Trophoblast cell (in vitro differentiated cells and primary cell): ENCODE measurements around the gene DHX34.

Experiments
- DNase-seq, 2 donors: peaks; one replicate each; pipeline ENCODE4 v3.0.0-alpha.2; 2016
- H2AFZ ChIP-seq: 2 replicates; pipeline ENCODE4 v1.6.1; 2013; ENCODE audit warnings: low read length, moderate library complexity, mild to moderate bottlenecking; ENCODE audit not compliant: insufficient read depth, poor library complexity
- H2AK5ac ChIP-seq: 2 replicates; pipeline ENCODE4 v1.6.1; 2013; ENCODE audit warnings: mild to moderate bottlenecking, low read length
- H2BK120ac ChIP-seq: 2 replicates; pipeline ENCODE4 v1.6.1; 2013; ENCODE audit warnings: low read length, mild to moderate bottlenecking, moderate library complexity; ENCODE audit not compliant: insufficient read depth, poor library complexity
- H2BK12ac ChIP-seq: 2 replicates; pipeline ENCODE4 v1.6.1; 2013; ENCODE audit warnings: mild to moderate bottlenecking, low read length, moderate library complexity
- H2BK5ac ChIP-seq: 2 replicates; pipeline ENCODE4 v1.6.1; 2013; ENCODE audit warnings: low read length, low read depth, moderate library complexity, mild to moderate bottlenecking; ENCODE audit not compliant: poor library complexity
- H3K14ac ChIP-seq: 2 replicates; pipeline ENCODE4 v1.6.1; 2013; ENCODE audit warnings: mild to moderate bottlenecking, low read length
- H3K18ac ChIP-seq: 2 replicates; pipeline ENCODE4 v1.6.1; 2013; ENCODE audit warnings: mild to moderate bottlenecking, low read length
- H3K23ac ChIP-seq: 2 replicates; pipeline ENCODE4 v1.6.1; 2013; ENCODE audit warnings: low read length
- H3K27ac ChIP-seq: 2 replicates; pipeline ENCODE4 v1.5.1; 2013; ENCODE audit warnings: low read depth, mild to moderate bottlenecking, inconsistent platforms, low read length, moderate library complexity
- H3K27me3 ChIP-seq: 2 replicates; pipeline ENCODE4 v1.6.1; 2013; ENCODE audit warnings: inconsistent platforms, mild to moderate bottlenecking, low read length, moderate library complexity; ENCODE audit not compliant: insufficient read depth
- H3K36me3 ChIP-seq, 2 experiments: 1 replicate in 1 of 2; 2 replicates in 1 of 2; pipeline ENCODE4 v1.6.1; 2013; ENCODE audit warnings: low read length in 2 of 2, mild to moderate bottlenecking in 2 of 2, moderate library complexity in 1 of 2; ENCODE audit not compliant: insufficient read depth in 2 of 2, control insufficient read depth in 1 of 2
- H3K4ac ChIP-seq: 2 replicates; pipeline ENCODE4 v1.6.1; 2013; ENCODE audit warnings: low read depth, mild to moderate bottlenecking, low read length, moderate library complexity
- H3K4me1 ChIP-seq, 2 experiments: 1 replicate in 1 of 2; 2 replicates in 1 of 2; pipeline ENCODE4 v1.6.1; 2013; ENCODE audit warnings: low read length in 2 of 2, mild to moderate bottlenecking in 2 of 2, moderate library complexity in 1 of 2; ENCODE audit not compliant: insufficient read depth in 2 of 2, control insufficient read depth in 1 of 2
- H3K4me2 ChIP-seq: 2 replicates; pipeline ENCODE4 v1.6.1; 2013; ENCODE audit warnings: inconsistent platforms, mild to moderate bottlenecking, low read length, moderate library complexity
- H3K4me3 ChIP-seq: 2 replicates; pipeline ENCODE4 v1.5.1; 2013; ENCODE audit warnings: mild to moderate bottlenecking, low read depth, low read length, inconsistent platforms
- H3K79me1 ChIP-seq: one replicate; pipeline ENCODE4 v1.6.1; 2013; ENCODE audit warnings: low read length
- H3K79me2 ChIP-seq: 2 replicates; pipeline ENCODE4 v1.6.1; 2013; ENCODE audit warnings: low read length, mild to moderate bottlenecking; ENCODE audit not compliant: control insufficient read depth, insufficient read depth, poor library complexity
- H3K9ac ChIP-seq: 2 replicates; pipeline ENCODE4 v1.6.1; 2013; ENCODE audit warnings: mild to moderate bottlenecking, low read length
- H3K9me3 ChIP-seq: 2 replicates; pipeline ENCODE4 v1.6.1; 2013; ENCODE audit warnings: low read depth, mild to moderate bottlenecking, control low read depth, inconsistent platforms, low read length; ENCODE audit not compliant: insufficient read depth
- H4K12ac ChIP-seq: 2 replicates; pipeline ENCODE4 v1.6.1; 2013; ENCODE audit warnings: low read depth, mild to moderate bottlenecking, low read length, moderate library complexity
- H4K8ac ChIP-seq: 2 replicates; pipeline ENCODE4 v1.6.1; 2013; ENCODE audit warnings: low read depth, mild to moderate bottlenecking, low read length, moderate library complexity
- H4K91ac ChIP-seq: one replicate; pipeline ENCODE4 v1.6.1; 2013; ENCODE audit warnings: low read depth, mild to moderate bottlenecking, low read length, moderate library complexity
- WGBS: extraction: QIAGEN DNeasy Blood & Tissue Kit; methylation state at CpG from one replicate; pipeline ENCODE4 v1.1.7; 2013; ENCODE audit warnings: missing lambda C conversion rate; ENCODE audit not compliant: insufficient read length, insufficient coverage; ENCODE audit errors: extremely low coverage; 5-methylcytosine and 5-hydroxymethylcytosine counted together

DHX34 gene

DNA sequence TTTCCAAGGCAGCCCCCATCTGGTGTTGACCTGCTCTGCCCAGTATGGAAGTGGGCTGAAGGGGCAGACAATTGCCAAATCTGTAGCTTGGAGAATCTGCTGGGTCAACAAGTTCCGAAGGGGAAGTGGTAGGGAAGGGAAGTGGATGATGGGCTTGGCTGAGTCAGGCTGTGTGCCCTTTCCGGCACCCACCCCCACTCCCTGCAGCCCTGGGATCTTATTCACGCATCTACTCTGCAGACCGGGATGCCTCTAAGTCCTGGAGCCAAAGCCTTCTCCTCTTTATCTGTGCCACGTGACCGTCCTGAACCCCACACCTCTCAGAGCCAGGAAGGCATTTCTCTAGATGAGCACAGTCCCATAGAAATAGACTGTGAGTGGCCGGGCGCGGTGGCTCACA, 24.6 kb upstream of the DHX34 start:
- Histone ChIP-seq H2BK12ac (no peak overlapping the region), H3K27ac (no peak overlapping the region), H2AK5ac (no peak overlapping the region), H3K14ac (no peak overlapping the region), H3K23ac (no peak overlapping the region), H4K91ac (no peak overlapping the region), H3K27me3 (no peaks in the 10 kb centered on the region), H4K12ac (no peak overlapping the region), H4K8ac (no peak overlapping the region), H3K79me2 (no peaks in the 10 kb centered on the region), H3K4me2 (no peak overlapping the region), H3K4me3 (no peak overlapping the region), H3K4me1 (no peaks in the 10 kb centered on the region), H3K79me1 (no peaks in the 10 kb centered on the region), H3K9me3 (peaks cover 5% of the 10 kb centered on the region), H3K36me3 (no peaks in the 10 kb centered on the region), H2BK5ac (no peak overlapping the region), H3K9ac (no peak overlapping the region), H2BK120ac (no peak overlapping the region), H3K18ac (no peak overlapping the region), H3K4ac (no peak overlapping the region), H2AFZ (no peak overlapping the region)
- DNase-seq, result no peak
- WGBS, result no CpG with 5 or more reads among the region's 9 CpGs

DNA sequence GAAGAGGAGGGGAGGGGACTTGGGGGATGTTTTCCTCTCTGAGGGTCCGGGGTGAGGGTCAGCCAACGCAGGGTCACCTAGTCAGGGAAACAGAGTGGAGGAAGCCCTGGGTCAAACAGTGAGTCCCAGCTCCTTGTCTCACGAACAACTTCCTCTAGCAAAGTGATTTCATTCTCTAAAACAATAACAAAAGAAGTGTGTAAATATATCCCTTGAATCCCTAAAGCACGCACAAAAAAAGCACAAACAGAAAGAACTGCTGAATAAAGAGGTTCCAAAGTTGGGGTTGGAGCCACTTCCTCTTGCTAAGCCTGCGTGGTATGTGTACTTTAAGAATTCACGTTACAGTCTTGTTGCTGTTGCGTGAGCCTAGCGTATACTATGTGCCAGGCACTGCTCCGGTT, 18.6 kb upstream of the DHX34 start:
- H3K9me3 ChIP-seq, result no peaks in the 10 kb centered on the region
- no peak overlapping the region for H3K4me3 ChIP-seq
- no peak overlapping the region for H3K23ac ChIP-seq
- no peak overlapping the region for H3K4ac ChIP-seq
- no peak overlapping the region for H4K8ac ChIP-seq
- H3K4me2 ChIP-seq, result no peak overlapping the region
- no peak overlapping the region for H2BK120ac ChIP-seq
- DNase-seq, result peak in 1 of 2 donors; percentile 32
- no peak overlapping the region for H4K12ac ChIP-seq
- no peak overlapping the region for H3K14ac ChIP-seq
- H3K27me3 ChIP-seq, result no peaks in the 10 kb centered on the region
- no peak overlapping the region for H3K9ac ChIP-seq
- H3K4me1 ChIP-seq, result no peaks in the 10 kb centered on the region
- H3K18ac ChIP-seq, result no peak overlapping the region
- no CpG with 5 or more reads among the region's 9 CpGs for WGBS
- H3K27ac ChIP-seq, result no peak overlapping the region
- H2AFZ ChIP-seq, result no peak overlapping the region
- H3K79me2 ChIP-seq, result no peaks in the 10 kb centered on the region
- no peak overlapping the region for H2AK5ac ChIP-seq
- H4K91ac ChIP-seq, result no peak overlapping the region
- H3K79me1 ChIP-seq, result no peaks in the 10 kb centered on the region
- H2BK12ac ChIP-seq, result no peak overlapping the region
- H3K36me3 ChIP-seq, result no peaks in the 10 kb centered on the region
- H2BK5ac ChIP-seq, result no peak overlapping the region

DNA sequence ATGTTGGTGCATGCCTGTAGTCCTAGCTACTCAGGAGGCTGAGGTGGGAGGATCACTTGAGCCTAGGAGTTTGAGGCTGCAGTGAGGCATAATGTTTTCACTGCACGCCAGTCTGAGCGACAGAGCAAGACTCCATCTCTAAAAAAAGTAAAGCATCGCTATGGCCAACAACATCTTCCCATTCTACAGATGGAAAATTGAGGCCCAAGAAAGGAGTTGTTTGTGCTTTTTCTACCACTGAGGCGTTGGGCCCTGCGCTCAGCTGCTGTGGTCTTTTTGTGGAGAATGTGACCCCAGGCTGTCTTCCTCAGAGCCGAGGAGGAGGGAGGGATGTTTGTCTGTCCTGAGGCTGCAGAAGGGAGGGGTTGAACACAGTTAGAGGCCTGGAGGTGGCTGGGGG, 17.6 kb upstream of the DHX34 start:
- Histone ChIP-seq H4K8ac (no peak overlapping the region), H2AK5ac (no peak overlapping the region), H3K4ac (no peak overlapping the region), H3K9me3 (no peaks in the 10 kb centered on the region), H3K4me1 (no peaks in the 10 kb centered on the region), H4K91ac (no peak overlapping the region), H3K18ac (no peak overlapping the region), H3K27me3 (no peaks in the 10 kb centered on the region), H3K23ac (no peak overlapping the region), H3K27ac (no peak overlapping the region), H3K4me3 (no peak overlapping the region), H2BK12ac (no peak overlapping the region), H4K12ac (no peak overlapping the region), H3K79me2 (no peaks in the 10 kb centered on the region), H3K4me2 (no peak overlapping the region), H3K79me1 (no peaks in the 10 kb centered on the region), H2AFZ (no peak overlapping the region), H2BK5ac (no peak overlapping the region), H3K36me3 (no peaks in the 10 kb centered on the region), H3K14ac (no peak overlapping the region), H2BK120ac (no peak overlapping the region), H3K9ac (no peak overlapping the region)
- no peak for DNase-seq
- no CpG with 5 or more reads among the region's 6 CpGs for WGBS

DNA sequence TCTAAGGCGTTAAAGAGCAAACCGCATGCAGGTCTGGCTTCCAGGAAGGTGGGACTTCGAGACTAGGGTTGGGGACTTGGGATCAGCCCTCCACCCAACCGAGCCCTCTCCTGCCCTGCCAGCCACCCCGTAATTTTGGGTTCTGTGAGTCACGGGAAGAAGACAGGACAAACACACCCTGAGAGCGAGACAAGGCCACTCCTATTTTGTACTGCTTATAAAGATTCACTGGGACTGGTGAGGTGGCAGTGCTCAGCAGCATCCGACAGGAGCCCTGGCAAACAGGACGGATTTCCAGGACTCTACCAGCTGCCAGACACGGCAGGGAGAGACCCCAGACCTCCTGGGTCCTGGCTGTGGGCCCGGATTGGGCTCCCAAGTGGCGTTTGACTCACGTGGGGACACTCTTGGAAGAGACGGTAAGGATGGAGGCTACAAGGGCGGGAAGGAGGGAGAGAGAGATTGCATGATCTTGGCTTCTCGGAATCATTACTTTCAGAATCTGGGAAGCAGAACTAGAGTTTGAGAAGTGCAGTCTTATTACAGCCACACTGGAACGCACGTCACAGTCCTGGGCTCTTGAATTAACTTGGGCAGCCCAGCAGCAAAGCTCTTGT, 17.1 kb upstream of the DHX34 start, which contains the start of gene C5AR2:
TSS of gene C5AR2 (plus strand) at position 245 of the 617 bp plus-strand sequence. CDS start 8,625 bp downstream, outside the sequence.
- no peaks in the 10 kb centered on the region for H3K27me3 ChIP-seq
- no peak within 1 kb of the TSS for H3K27ac ChIP-seq
- no peak within 1 kb of the TSS for H4K8ac ChIP-seq
- no peak within 1 kb of the TSS for H2AK5ac ChIP-seq
- no peak within 1 kb of the TSS for H2BK5ac ChIP-seq
- H3K79me1 ChIP-seq, result no peaks in the 10 kb centered on the region
- no peak within 1 kb of the TSS for H3K4me3 ChIP-seq
- no peak within 1 kb of the TSS for H3K14ac ChIP-seq
- WGBS, result no CpG with 5 or more reads among the region's 18 CpGs
- H2AFZ ChIP-seq, result no peak within 1 kb of the TSS
- no peak within 1 kb of the TSS for H3K23ac ChIP-seq
- H3K9me3 ChIP-seq, result no peaks in the 10 kb centered on the region
- no peak within 1 kb of the TSS for H3K9ac ChIP-seq
- H3K79me2 ChIP-seq, result no peaks in the 10 kb centered on the region
- H3K4me2 ChIP-seq, result no peak within 1 kb of the TSS
- no peak within 1 kb of the TSS for H2BK120ac ChIP-seq
- H4K91ac ChIP-seq, result no peak within 1 kb of the TSS
- no peak within 1 kb of the TSS for H4K12ac ChIP-seq
- no peaks in the 10 kb centered on the region for H3K36me3 ChIP-seq
- no peaks in the 10 kb centered on the region for H3K4me1 ChIP-seq
- no peak within 1 kb of the TSS for H3K18ac ChIP-seq
- H2BK12ac ChIP-seq, result no peak within 1 kb of the TSS
- H3K4ac ChIP-seq, result no peak within 1 kb of the TSS
- DNase-seq, result no peak
